ENCODE results near the gene MAIP1. TPM values are rescaled to one million over a fixed set of nuclear protein-coding genes. Genes with fewer than 3 reads are reported as not detected.

MAIP1 gene
- polyA plus RNA-seq, 2 of the 4 experiments (the other 2 are of a cell fraction) = 36.9 to 50.9 TPM

- Histone ChIP-seq H3K27ac (no peak overlapping the region), H3K4me2 (no peak overlapping the region), H3K9me3 (no peaks in the 10 kb centered on the region), H3K4me3 (no peak overlapping the region), H3K4me1 (peaks cover 14% of the 10 kb centered on the region)
- FAIRE-seq (no peak), DNase-seq (ENCODE audit: low read depth in 1 of 2, low spot score in 1 of 2) (no peak), ATAC-seq (no peak)
- WGBS (ENCODE audit: missing lambda C conversion rate) = 68% methylated on average over 1 of the region's 1 CpG
- TF ChIP-seq NFE2L2 (conservative IDR thresholded peaks at IDR 0.05; ENCODE audit: low read length) (no peak), ESRRA (IDR thresholded peaks at IDR 0.05; ENCODE audit: borderline replicate concordance, low read length) (no peak), HOXB13 (CRISPR knock-in tag; IDR thresholded peaks at IDR 0.05; ENCODE audit: low read depth) (no peak), ZC3H11A (IDR thresholded peaks at IDR 0.05) (no peak), TFCP2L1 (CRISPR knock-in tag; IDR thresholded peaks at IDR 0.05) (no peak), POLR2AphosphoS2 (conservative IDR thresholded peaks at IDR 0.05; ENCODE audit: low read length) (no peak), RNF2 (IDR thresholded peaks at IDR 0.05; ENCODE audit: borderline replicate concordance, low read depth) (no peak)
- ChIA-PET POLR2A (no interaction called here), CTCF (interaction anchor here (0.9 to 3.2 kb wide), 2 partner anchors 10 to 526 kb away, joined by 3 to 16 read pairs; partner anchors contain the start of gene KCTD18)
Observed at GRCh38 chr2:199983534-199983933, 28.2 kb downstream of the MAIP1 start.

GRCh38 chr2:199984159-199984558 lies 28.8 kb downstream of the MAIP1 start:
- ChIA-PET POLR2A (interaction anchor here (0.8 kb wide), 1 partner anchor 322 kb away, joined by 5 read pairs; the partner anchor contains the start of gene SPATS2L), CTCF (interaction anchor here (0.8 to 3.2 kb wide), 9 partner anchors 11 to 526 kb away, joined by 3 to 20 read pairs (median 4); partner anchors contain the start of gene KCTD18)
- Histone ChIP-seq H3K4me1 (peaks cover 8% of the 10 kb centered on the region), H3K9me3 (no peaks in the 10 kb centered on the region), H3K27ac (no peak overlapping the region), H3K4me3 (no peak overlapping the region), H3K4me2 (no peak overlapping the region)
- FAIRE-seq = no peak
- DNase-seq (ENCODE audit: low read depth in 1 of 2, low spot score in 1 of 2) = no peak
- 85% methylated on average over 4 of the region's 4 CpGs for WGBS (ENCODE audit: missing lambda C conversion rate)
- TF ChIP-seq FOXS1 (CRISPR knock-in tag; IDR thresholded peaks at IDR 0.05) = no peak
- TF ChIP-seq FOSL2 (IDR thresholded peaks at IDR 0.05) = no peak
- no peak for TF ChIP-seq FOSL2 (CRISPR knock-in tag; IDR thresholded peaks at IDR 0.05)
- no peak for TF ChIP-seq HOXB5 (CRISPR knock-in tag; IDR thresholded peaks at IDR 0.05)
- TF ChIP-seq ESRRA (IDR thresholded peaks at IDR 0.05; ENCODE audit: borderline replicate concordance, low read length) = no peak
- no peak for TF ChIP-seq POLR2A (IDR thresholded peaks at IDR 0.05; ENCODE audit: low read length)
- TF ChIP-seq MYC (IDR thresholded peaks at IDR 0.05; ENCODE audit: borderline replicate concordance, low read length) = no peak
- no peak for TF ChIP-seq E2F6 (IDR thresholded peaks at IDR 0.05; ENCODE audit: borderline replicate concordance, low read depth)
- TF ChIP-seq HDAC2 (IDR thresholded peaks at IDR 0.05) = no peak
- no peak for ATAC-seq

- FAIRE-seq (no peak), ATAC-seq (no peak), DNase-seq (ENCODE audit: low read depth in 1 of 2, low spot score in 1 of 2) (no peak)
- Histone ChIP-seq H3K4me2 (no peak overlapping the region), H3K27ac (no peak overlapping the region), H3K4me3 (no peak overlapping the region), H3K9me3 (no peaks in the 10 kb centered on the region), H3K4me1 (peaks cover 2% of the 10 kb centered on the region)
- CTCF ChIA-PET = interaction anchor here (0.8 to 3.2 kb wide), 11 partner anchors 11 to 686 kb away, joined by 3 to 20 read pairs (median 4); no protein-coding TSS in a partner anchor
- POLR2A ChIA-PET = interaction anchor here (0.8 kb wide), 1 partner anchor 321 kb away, joined by 5 read pairs; the partner anchor contains the start of gene SPATS2L
- WGBS (ENCODE audit: missing lambda C conversion rate) = 96% methylated on average over 2 of the region's 2 CpGs
- TF ChIP-seq MAZ (IDR thresholded peaks at IDR 0.05; ENCODE audit: borderline replicate concordance, low read depth, low read length) (no peak), ATOH8 (CRISPR knock-in tag; IDR thresholded peaks at IDR 0.05; ENCODE audit: low read depth) (no peak), NR3C1 (IDR thresholded peaks at IDR 0.05) (no peak), RAD21 (conservative IDR thresholded peaks at IDR 0.05 in 1 of 2, IDR thresholded peaks at IDR 0.05 in 1 of 2) (no peak), USF2 (IDR thresholded peaks at IDR 0.05) (no peak), ZC3H11A (IDR thresholded peaks at IDR 0.05) (no peak), RNF2 (IDR thresholded peaks at IDR 0.05; ENCODE audit: borderline replicate concordance, low read depth) (no peak), CBX2 (IDR thresholded peaks at IDR 0.05; ENCODE audit: borderline replicate concordance, low read depth) (no peak), RFX5 (IDR thresholded peaks at IDR 0.05) (no peak), RARB (CRISPR knock-in tag; IDR thresholded peaks at IDR 0.05) (no peak), POLR2A (IDR thresholded peaks at IDR 0.05; ENCODE audit: low read length) (no peak)
Observed at GRCh38 chr2:199984755-199985154, 29.4 kb downstream of the MAIP1 start.

Data from A549 (cell line).